Bone marrow (tissue), 2 donors: ENCODE measurements around the gene MRPL36.

ENCODE experiments used
- DNase-seq, 2 donors: peaks; one replicate each; lab custom pipeline; 2025; lab: John Stamatoyannopoulos, UW

Gene MRPL36

GRCh38 chr5:1781726-1782384 lies 17.8 kb downstream of the MRPL36 start:
- DNase-seq: no peak

- DNase-seq: no peak
Observed at GRCh38 chr5:1781107-1781506, 18.5 kb downstream of the MRPL36 start.

- no peak for DNase-seq
Observed at GRCh38 chr5:1780614-1780930, 19.1 kb downstream of the MRPL36 start.

GRCh38 chr5:1779782-1780613 lies 19.6 kb downstream of the MRPL36 start:
- no peak for DNase-seq

- DNase-seq: no peak
Observed at GRCh38 chr5:1779021-1779680, 20.5 kb downstream of the MRPL36 start.

- DNase-seq: no peak
Observed at GRCh38 chr5:1778138-1779020, 21.3 kb downstream of the MRPL36 start.

- no peak for DNase-seq
Observed at GRCh38 chr5:1777281-1778137, 22.1 kb downstream of the MRPL36 start.

- no peak for DNase-seq
Observed at GRCh38 chr5:1776831-1777230, 22.8 kb downstream of the MRPL36 start.

- no peak for DNase-seq
Observed at GRCh38 chr5:1772634-1773033, 27.0 kb downstream of the MRPL36 start.

GRCh38 chr5:1771149-1772065 lies 28.2 kb downstream of the MRPL36 start:
- DNase-seq: no peak

GRCh38 chr5:1770443-1770802 lies 29.2 kb downstream of the MRPL36 start:
- DNase-seq: no peak

GRCh38 chr5:1769752-1770442 lies 29.7 kb downstream of the MRPL36 start:
- DNase-seq: no peak

- no peak for DNase-seq
Observed at GRCh38 chr5:1769017-1769640, 30.5 kb downstream of the MRPL36 start.

- DNase-seq: no peak
Observed at GRCh38 chr5:1768283-1769000, 31.2 kb downstream of the MRPL36 start.

GRCh38 chr5:1767524-1768282 lies 31.9 kb downstream of the MRPL36 start:
- no peak for DNase-seq

- DNase-seq: no peak
Observed at GRCh38 chr5:1765880-1766235, 33.8 kb downstream of the MRPL36 start.

GRCh38 chr5:1765141-1765879 lies 34.3 kb downstream of the MRPL36 start:
- DNase-seq: no peak
